HPDE6-E6E7 (cell line): ENCODE measurements around the gene HCFC1.

ENCODE experiments used
- DNase-seq: peaks from one replicate; pipeline ENCODE4 v3.0.0; 2011; ENCODE audit warnings: missing footprints; ENCODE audit errors: extremely low spot score

Gene HCFC1

GRCh38 chrX:153974003-153974725, 2.5 kb upstream of the HCFC1 start:
- no peak for DNase-seq

- no peak for DNase-seq
Measured at GRCh38 chrX:153973127-153974002, 1.7 kb upstream of the HCFC1 start.

GRCh38 chrX:153972368-153973126, 929 bp upstream of the HCFC1 start, which contains the start of gene TMEM187:
TSS of gene TMEM187 (plus strand) at chrX:153972754. CDS start at chrX:153982063, 9,309 bp downstream.
- peak; percentile 94 for DNase-seq

GRCh38 chrX:153971124-153971449, 531 bp downstream of the HCFC1 start:
- peak; percentile 99 for DNase-seq

GRCh38 chrX:153970357-153971123, 1.1 kb downstream of the HCFC1 start:
- peak; percentile 68 for DNase-seq

GRCh38 chrX:153969904-153970356, 1.7 kb downstream of the HCFC1 start:
- DNase-seq, result no peak

- DNase-seq, result no peak
Measured at GRCh38 chrX:153969125-153969903, 2.3 kb downstream of the HCFC1 start.

GRCh38 chrX:153968754-153969124, 2.9 kb downstream of the HCFC1 start:
- no peak for DNase-seq

GRCh38 chrX:153968255-153968654, 3.4 kb downstream of the HCFC1 start:
- no peak for DNase-seq

- no peak for DNase-seq
Measured at GRCh38 chrX:153967536-153968224, 3.9 kb downstream of the HCFC1 start.

GRCh38 chrX:153966841-153967535, 4.6 kb downstream of the HCFC1 start:
- no peak for DNase-seq

- no peak for DNase-seq
Measured at GRCh38 chrX:153966283-153966688, 5.3 kb downstream of the HCFC1 start.

GRCh38 chrX:153965406-153965805, 6.2 kb downstream of the HCFC1 start:
- DNase-seq, result no peak

- DNase-seq, result no peak
Measured at GRCh38 chrX:153964105-153964504, 7.5 kb downstream of the HCFC1 start.

- no peak for DNase-seq
Measured at GRCh38 chrX:153963546-153963945, 8.1 kb downstream of the HCFC1 start.

- DNase-seq, result no peak
Measured at GRCh38 chrX:153961292-153961691, 10.3 kb downstream of the HCFC1 start.

GRCh38 chrX:153960786-153961185, 10.8 kb downstream of the HCFC1 start:
- no peak for DNase-seq

GRCh38 chrX:153960077-153960476, 11.5 kb downstream of the HCFC1 start:
- no peak for DNase-seq

GRCh38 chrX:153959649-153960048, 12.0 kb downstream of the HCFC1 start:
- no peak for DNase-seq
